Thyroid gland (tissue), 4 donors: ENCODE measurements around the gene HECTD4. TPM values are rescaled to one million over a fixed set of nuclear protein-coding genes. Genes with fewer than 3 reads are reported as not detected.
"Not testable (repeated sequence)": the region's sequence is repeated elsewhere in the genome, so short reads cannot be mapped to it uniquely, and the experiment has no call there.

Experiments
- DNase-seq, 2 donors: peaks; one replicate each; pipeline ENCODE4 v3.0.0-alpha.2; 2019
- H3K27ac ChIP-seq, 3 donors: fragments of 200-600 bp; sonication (generic); 1 replicate in 2 of 3; 2 replicates in 1 of 3; pipeline ENCODE4 v1.5.1; 2016 to 2019; ENCODE audit warnings: mild to moderate bottlenecking in 1 of 3, moderate library complexity in 1 of 3
- H3K27me3 ChIP-seq: fragments of 200-600 bp; sonication (generic); one replicate; pipeline ENCODE4 v1.5.1; 2019
- H3K36me3 ChIP-seq, 2 donors: fragments of 200-600 bp; sonication (generic); one replicate each; pipeline ENCODE4 v1.5.1; 2016 to 2019
- H3K4me1 ChIP-seq, 2 donors: fragments of 200-600 bp; sonication (generic); one replicate each; pipeline ENCODE4 v1.5.1; 2017 to 2019
- H3K4me3 ChIP-seq, 3 donors: fragments of 200-600 bp; sonication (generic); replicated peaks in 1 of 3; 1 replicate in 2 of 3; 2 replicates in 1 of 3; pipeline ENCODE4 v1.5.1; 2016; ENCODE audit warnings: mild to moderate bottlenecking in 1 of 3
- H3K9me3 ChIP-seq: fragments of 200-600 bp; sonication (generic); one replicate; pipeline ENCODE4 v1.5.1; 2017
- CTCF ChIP-seq, 6 experiments: fragments of 200-600 bp in 3 of 6; fragments of 450-650 bp in 3 of 6; sonication (generic) in 3 of 6; IDR thresholded peaks; one replicate each; pipeline ENCODE4 v1.5.1; 2016 to 2019; ENCODE audit warnings: antibody characterized with exemption in 6 of 6, mild to moderate bottlenecking in 2 of 6, inconsistent platforms in 1 of 6, moderate library complexity in 1 of 6
- POLR2A ChIP-seq, 2 donors: fragments of 450-650 bp; IDR thresholded peaks; one replicate each; pipeline ENCODE4 v1.6.1; 2017; ENCODE audit warnings: antibody characterized with exemption in 2 of 2, mild to moderate bottlenecking in 2 of 2, moderate library complexity in 1 of 2
- WGBS, 2 donors: methylation state at CpG; one replicate each; pipeline ENCODE4 v1.1.5; 2017; 5-methylcytosine and 5-hydroxymethylcytosine counted together
- intact Hi-C: fragments of 100-400 bp; cut with DNase I; formaldehyde crosslinking; loops from one replicate; pipeline ENCODE4 v1.15.1; 2023
- total RNA-seq, 4 donors: library from RNA; depleted of rRNA; stranded (reverse); fragments of >200 nt; gene quantifications; one replicate each; pipeline ENCODE4 v1.2.3, GENCODE V29; 2016

The HECTD4 gene
- total RNA-seq, 4 donors from 2014 or later, result 68.5 to 115 (median 79.6) TPM

- Histone ChIP-seq H3K36me3 (peaks cover 13 to 16% of the 10 kb centered on the region in 2 donors), H3K27ac (no peak overlapping the region), H3K4me1 (no peaks in the 10 kb centered on the region), H3K4me3 (no peak overlapping the region), H3K27me3 (no peaks in the 10 kb centered on the region), H3K9me3 (no peaks in the 10 kb centered on the region)
- WGBS, 2 donors, result 88 to 95% methylated on average over 5 of the region's 5 CpGs
- intact Hi-C loops, result no loop called here
- TF ChIP-seq CTCF (IDR thresholded peaks at IDR 0.05) (no peak), POLR2A (IDR thresholded peaks at IDR 0.05) (no peak)
- DNase-seq, result no peak
These were observed 18.8 kb upstream of the HECTD4 start for GRCh38 chr12:112401054-112401453.

GRCh38 chr12:112393328-112393727 lies 11.1 kb upstream of the HECTD4 start:
- Histone ChIP-seq H3K4me3 (no peak overlapping the region), H3K27me3 (no peaks in the 10 kb centered on the region), H3K9me3 (no peaks in the 10 kb centered on the region), H3K4me1 (no peaks in the 10 kb centered on the region), H3K27ac (no peak overlapping the region), H3K36me3 (no peaks in the 10 kb centered on the region)
- no peak for DNase-seq
- intact Hi-C loops, result no loop called here
- 88% methylated on average over 1 of the region's 1 CpG for WGBS, 2 donors
- no peak for TF ChIP-seq CTCF (IDR thresholded peaks at IDR 0.05)
- TF ChIP-seq POLR2A (IDR thresholded peaks at IDR 0.05), result no peak

DNA sequence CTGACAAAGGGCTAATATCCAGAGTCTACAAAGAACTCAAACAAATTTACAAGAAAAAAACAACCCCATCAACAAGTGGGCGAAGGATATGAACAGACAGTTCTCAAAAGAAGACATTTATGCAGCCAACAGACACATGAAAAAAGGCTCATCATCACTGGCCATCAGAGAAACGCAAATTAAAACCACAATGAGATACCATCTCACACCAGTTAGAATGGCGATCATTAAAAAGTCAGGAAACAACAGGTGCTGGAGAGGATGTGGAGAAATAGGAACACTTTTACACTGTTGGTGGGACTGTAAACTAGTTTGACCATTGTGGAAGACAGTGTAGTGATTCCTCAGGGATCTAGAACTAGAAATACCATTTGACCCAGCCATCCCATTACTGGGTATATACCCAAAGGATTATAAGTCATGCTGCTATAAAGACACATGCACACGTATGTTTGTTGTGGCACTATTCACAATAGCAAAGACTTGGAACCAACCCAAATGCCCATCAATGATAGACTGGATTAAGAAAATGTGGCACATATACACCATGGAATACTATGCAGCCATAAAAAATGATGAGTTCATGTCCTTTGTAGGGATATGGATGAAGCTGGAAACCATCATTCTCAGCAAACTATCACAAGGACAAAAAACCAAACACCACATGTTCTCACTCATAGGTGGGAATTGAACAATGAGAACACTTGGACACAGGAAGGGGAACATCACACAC lies 7.9 kb upstream of the HECTD4 start:
- H3K36me3 ChIP-seq, H3K4me1 ChIP-seq, DNase-seq, H3K27me3 ChIP-seq, H3K9me3 ChIP-seq, H3K27ac ChIP-seq, H3K4me3 ChIP-seq: not testable (repeated sequence)
- 90 to 91% methylated on average over 3 of the region's 4 CpGs for WGBS, 2 donors
- intact Hi-C loops, result loop anchor here (10.0 kb wide), 1 partner anchor 155 kb away; no protein-coding TSS in a partner anchor

- intact Hi-C loops, result loop anchor here (10.0 kb wide), 1 partner anchor 154 kb away; no protein-coding TSS in a partner anchor
These were observed 7.0 kb upstream of the HECTD4 start for GRCh38 chr12:112389228-112389627.

DNA sequence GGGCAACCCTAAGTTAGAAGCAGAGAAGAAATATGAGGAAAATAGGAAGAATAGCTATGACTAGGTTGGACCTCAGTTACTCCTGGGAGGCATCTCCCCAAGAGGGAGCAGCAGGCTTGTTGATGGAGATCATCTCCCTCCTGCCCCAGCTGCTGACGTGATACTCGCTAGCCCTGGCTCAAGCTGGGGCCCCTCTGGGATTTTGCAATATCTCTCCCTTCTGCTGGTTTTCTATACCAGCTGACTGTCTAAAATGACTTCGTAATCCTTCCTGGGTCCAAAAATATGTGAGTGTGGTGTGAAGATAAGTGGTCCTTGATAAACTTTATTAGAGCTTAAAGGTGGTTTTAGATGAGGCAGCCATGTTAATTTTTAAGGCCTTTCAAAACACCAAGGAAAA lies 4.5 kb upstream of the HECTD4 start:
- Histone ChIP-seq H3K9me3 (no peaks in the 10 kb centered on the region), H3K27ac (no peak overlapping the region), H3K4me1 (peaks cover 5% of the 10 kb centered on the region in 2 donors), H3K27me3 (no peaks in the 10 kb centered on the region), H3K36me3 (no peaks in the 10 kb centered on the region), H3K4me3 (no peak overlapping the region)
- no peak for TF ChIP-seq CTCF (IDR thresholded peaks at IDR 0.05)
- no peak for TF ChIP-seq POLR2A (IDR thresholded peaks at IDR 0.05)
- 73 to 74% methylated on average over 3 of the region's 3 CpGs for WGBS, 2 donors
- intact Hi-C loops, result loop anchor here (2.0 to 10.0 kb wide), 2 partner anchors 152 to 190 kb away; no protein-coding TSS in a partner anchor
- no peak for DNase-seq

More at GRCh38 chr12:112389228-112389627, 7.0 kb upstream of the HECTD4 start:
- no peak for DNase-seq
- no peak for TF ChIP-seq POLR2A (IDR thresholded peaks at IDR 0.05)
- TF ChIP-seq CTCF (IDR thresholded peaks at IDR 0.05), result no peak
- H3K9me3 ChIP-seq, result no peaks in the 10 kb centered on the region
- H3K4me3 ChIP-seq, result no peak overlapping the region
- H3K27me3 ChIP-seq, result no peaks in the 10 kb centered on the region
- no peaks in the 10 kb centered on the region for H3K36me3 ChIP-seq
- WGBS, 2 donors, result 88 to 95% methylated on average over 4 of the region's 4 CpGs
- no peak overlapping the region for H3K27ac ChIP-seq
- H3K4me1 ChIP-seq, result no peaks in the 10 kb centered on the region
